ENCODE data around the gene IREB2. TPM values are rescaled to one million over a fixed set of nuclear protein-coding genes. Genes with fewer than 3 reads are reported as not detected.

IREB2 gene
- polyA plus RNA-seq, 1 of the 3 experiments (the other 2 are of a cell fraction) = 9.5 TPM

DNA sequence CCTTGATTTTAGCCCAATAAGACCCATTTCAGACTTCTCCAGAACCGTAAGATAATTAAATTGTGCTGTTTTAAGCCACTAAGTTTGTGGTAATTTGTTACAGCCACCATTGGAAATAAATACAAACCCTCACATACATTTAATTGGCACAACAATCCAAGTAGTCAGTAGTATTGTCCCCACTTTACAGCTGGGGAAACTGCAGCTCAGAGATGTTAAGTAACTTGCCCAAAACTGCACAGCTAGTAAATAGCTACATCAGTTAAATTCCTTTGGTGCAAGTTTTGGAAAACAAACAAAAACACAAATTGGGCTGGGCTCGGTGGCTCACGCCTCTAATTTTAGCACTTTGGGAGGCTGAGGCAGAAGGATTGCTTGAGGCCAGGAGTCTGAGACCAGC lies 13.3 kb upstream of the IREB2 start (continued):
- TF ChIP-seq, protein P1, sequence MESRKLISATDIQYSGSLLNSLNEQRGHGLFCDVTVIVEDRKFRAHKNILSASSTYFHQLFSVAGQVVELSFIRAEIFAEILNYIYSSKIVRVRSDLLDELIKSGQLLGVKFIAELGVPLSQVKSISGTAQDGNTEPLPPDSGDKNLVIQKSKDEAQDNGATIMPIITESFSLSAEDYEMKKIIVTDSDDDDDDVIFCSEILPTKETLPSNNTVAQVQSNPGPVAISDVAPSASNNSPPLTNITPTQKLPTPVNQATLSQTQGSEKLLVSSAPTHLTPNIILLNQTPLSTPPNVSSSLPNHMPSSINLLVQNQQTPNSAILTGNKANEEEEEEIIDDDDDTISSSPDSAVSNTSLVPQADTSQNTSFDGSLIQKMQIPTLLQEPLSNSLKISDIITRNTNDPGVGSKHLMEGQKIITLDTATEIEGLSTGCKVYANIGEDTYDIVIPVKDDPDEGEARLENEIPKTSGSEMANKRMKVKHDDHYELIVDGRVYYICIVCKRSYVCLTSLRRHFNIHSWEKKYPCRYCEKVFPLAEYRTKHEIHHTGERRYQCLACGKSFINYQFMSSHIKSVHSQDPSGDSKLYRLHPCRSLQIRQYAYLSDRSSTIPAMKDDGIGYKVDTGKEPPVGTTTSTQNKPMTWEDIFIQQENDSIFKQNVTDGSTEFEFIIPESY (IDR thresholded peaks at IDR 0.05; ENCODE audit: borderline replicate concordance, low read depth) = no peak
- TF ChIP-seq RXRA (IDR thresholded peaks at IDR 0.05; ENCODE audit: borderline replicate concordance, low read depth) (no peak), RAD21 (IDR thresholded peaks at IDR 0.05; ENCODE audit: low read length) (no peak), TAF1 (IDR thresholded peaks at IDR 0.05; ENCODE audit: borderline replicate concordance, low read depth, low read length) (no peak), RCOR1 (IDR thresholded peaks at IDR 0.05; ENCODE audit: low read length) (no peak), MEF2A (IDR thresholded peaks at IDR 0.05; ENCODE audit: borderline replicate concordance, low read depth) (no peak), FOXJ3 (CRISPR knock-in tag; IDR thresholded peaks at IDR 0.05) (no peak), EZH2phosphoT487 (IDR thresholded peaks at IDR 0.05; ENCODE audit: borderline replicate concordance, low read depth) (no peak), CHD2 (IDR thresholded peaks at IDR 0.05; ENCODE audit: low read length, partially characterized antibody) (no peak), EP300 (IDR thresholded peaks at IDR 0.05; ENCODE audit: borderline replicate concordance in 1 of 2, low read depth in 1 of 2, low read length in 1 of 2) (no peak), FOXM1 (IDR thresholded peaks at IDR 0.05; ENCODE audit: low read depth) (no peak)
- TF ChIP-seq, protein P2, sequence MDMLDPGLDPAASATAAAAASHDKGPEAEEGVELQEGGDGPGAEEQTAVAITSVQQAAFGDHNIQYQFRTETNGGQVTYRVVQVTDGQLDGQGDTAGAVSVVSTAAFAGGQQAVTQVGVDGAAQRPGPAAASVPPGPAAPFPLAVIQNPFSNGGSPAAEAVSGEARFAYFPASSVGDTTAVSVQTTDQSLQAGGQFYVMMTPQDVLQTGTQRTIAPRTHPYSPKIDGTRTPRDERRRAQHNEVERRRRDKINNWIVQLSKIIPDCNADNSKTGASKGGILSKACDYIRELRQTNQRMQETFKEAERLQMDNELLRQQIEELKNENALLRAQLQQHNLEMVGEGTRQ (IDR thresholded peaks at IDR 0.05; ENCODE audit: borderline replicate concordance, low read depth, low read length) = no peak
- TF ChIP-seq, protein P3, sequence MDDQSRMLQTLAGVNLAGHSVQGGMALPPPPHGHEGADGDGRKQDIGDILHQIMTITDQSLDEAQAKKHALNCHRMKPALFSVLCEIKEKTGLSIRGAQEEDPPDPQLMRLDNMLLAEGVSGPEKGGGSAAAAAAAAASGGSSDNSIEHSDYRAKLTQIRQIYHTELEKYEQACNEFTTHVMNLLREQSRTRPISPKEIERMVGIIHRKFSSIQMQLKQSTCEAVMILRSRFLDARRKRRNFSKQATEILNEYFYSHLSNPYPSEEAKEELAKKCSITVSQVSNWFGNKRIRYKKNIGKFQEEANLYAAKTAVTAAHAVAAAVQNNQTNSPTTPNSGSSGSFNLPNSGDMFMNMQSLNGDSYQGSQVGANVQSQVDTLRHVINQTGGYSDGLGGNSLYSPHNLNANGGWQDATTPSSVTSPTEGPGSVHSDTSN (IDR thresholded peaks at IDR 0.05) = no peak

DNA sequence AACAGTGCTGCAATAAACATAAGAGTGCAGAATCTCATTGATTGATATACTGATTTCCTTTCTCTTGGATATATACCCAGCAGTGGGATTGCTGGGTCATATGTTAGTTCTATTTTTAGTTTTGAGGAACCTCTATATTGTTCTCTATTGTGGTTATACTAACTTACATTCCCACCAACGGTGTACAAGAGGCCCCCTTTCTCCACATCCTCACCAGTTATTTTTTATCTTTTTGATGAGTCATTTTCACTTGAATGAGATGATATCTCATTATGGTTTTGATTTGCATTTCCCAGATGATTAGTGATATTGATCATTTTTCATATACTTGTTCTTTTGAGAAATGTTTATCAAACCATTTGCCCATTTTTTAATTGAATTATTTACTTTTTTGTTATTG lies 12.4 kb upstream of the IREB2 start:
- Histone ChIP-seq H3K9me2 (no peaks in the 10 kb centered on the region), H3K36me3 (replicated peaks in 1 of 2; ENCODE audit: control insufficient read depth in 1 of 2, insufficient read depth in 2 of 2, low read length in 1 of 2) (no peaks in the 10 kb centered on the region), H3K27ac (ENCODE audit: low read depth in 2 of 2, low read length in 1 of 2) (no peak overlapping the region), H3K27me3 (ENCODE audit: insufficient read depth) (no peaks in the 10 kb centered on the region; the same call in 1 of the 2 replicates), H3K79me2 (ENCODE audit: insufficient read depth) (no peaks in the 10 kb centered on the region), H3K4me1 (ENCODE audit: control insufficient read depth in 1 of 2, insufficient read depth in 2 of 2, low read depth in 1 of 2, low read length in 1 of 2) (peaks cover 0 to 9% of the 10 kb centered on the region in 2 experiments; a peak in 1 of 4 replicates), H3K9ac (no peak overlapping the region), H4K20me1 (ENCODE audit: insufficient read depth) (no peaks in the 10 kb centered on the region), H3K4me3 (ENCODE audit: low read depth in 2 of 2, low read length in 1 of 2) (no peak overlapping the region), H2AFZ (ENCODE audit: low read depth) (no peak overlapping the region), H3K4me2 (no peak overlapping the region), H3F3A (replicated peaks; ENCODE audit: insufficient read depth) (no peaks in the 10 kb centered on the region), H3K9me3 (no peaks in the 10 kb centered on the region)
- ChIA-PET CTCF (interaction anchor here (4.9 to 33.6 kb wide), 2 partner anchors 113 to 117 kb away, joined by 37 to 772 read pairs; partner anchors contain the start of gene SKIC8), POLR2A (no interaction called here)
- 26% methylated on average over 1 of the region's 1 CpG for WGBS (ENCODE audit: low lambda C conversion rate)
- DNase-seq = no peak
- TF ChIP-seq ELF1 (IDR thresholded peaks at IDR 0.05) = no peak
- TF ChIP-seq TCF12 (IDR thresholded peaks at IDR 0.05) = no peak
- TF ChIP-seq RFX5 (IDR thresholded peaks at IDR 0.05; ENCODE audit: low read length) = no peak
- TF ChIP-seq EZH2phosphoT487 (IDR thresholded peaks at IDR 0.05; ENCODE audit: borderline replicate concordance, low read depth) = no peak
- no peak for TF ChIP-seq RAD21 (IDR thresholded peaks at IDR 0.05; ENCODE audit: low read length)
- TF ChIP-seq, protein P4, sequence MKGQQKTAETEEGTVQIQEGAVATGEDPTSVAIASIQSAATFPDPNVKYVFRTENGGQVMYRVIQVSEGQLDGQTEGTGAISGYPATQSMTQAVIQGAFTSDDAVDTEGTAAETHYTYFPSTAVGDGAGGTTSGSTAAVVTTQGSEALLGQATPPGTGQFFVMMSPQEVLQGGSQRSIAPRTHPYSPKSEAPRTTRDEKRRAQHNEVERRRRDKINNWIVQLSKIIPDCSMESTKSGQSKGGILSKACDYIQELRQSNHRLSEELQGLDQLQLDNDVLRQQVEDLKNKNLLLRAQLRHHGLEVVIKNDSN (IDR thresholded peaks at IDR 0.05; ENCODE audit: borderline replicate concordance, low read depth) = no peak
- TF ChIP-seq, protein P5, sequence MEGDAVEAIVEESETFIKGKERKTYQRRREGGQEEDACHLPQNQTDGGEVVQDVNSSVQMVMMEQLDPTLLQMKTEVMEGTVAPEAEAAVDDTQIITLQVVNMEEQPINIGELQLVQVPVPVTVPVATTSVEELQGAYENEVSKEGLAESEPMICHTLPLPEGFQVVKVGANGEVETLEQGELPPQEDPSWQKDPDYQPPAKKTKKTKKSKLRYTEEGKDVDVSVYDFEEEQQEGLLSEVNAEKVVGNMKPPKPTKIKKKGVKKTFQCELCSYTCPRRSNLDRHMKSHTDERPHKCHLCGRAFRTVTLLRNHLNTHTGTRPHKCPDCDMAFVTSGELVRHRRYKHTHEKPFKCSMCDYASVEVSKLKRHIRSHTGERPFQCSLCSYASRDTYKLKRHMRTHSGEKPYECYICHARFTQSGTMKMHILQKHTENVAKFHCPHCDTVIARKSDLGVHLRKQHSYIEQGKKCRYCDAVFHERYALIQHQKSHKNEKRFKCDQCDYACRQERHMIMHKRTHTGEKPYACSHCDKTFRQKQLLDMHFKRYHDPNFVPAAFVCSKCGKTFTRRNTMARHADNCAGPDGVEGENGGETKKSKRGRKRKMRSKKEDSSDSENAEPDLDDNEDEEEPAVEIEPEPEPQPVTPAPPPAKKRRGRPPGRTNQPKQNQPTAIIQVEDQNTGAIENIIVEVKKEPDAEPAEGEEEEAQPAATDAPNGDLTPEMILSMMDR (IDR thresholded peaks at IDR 0.05) = no peak
- no peak for TF ChIP-seq NFIC (IDR thresholded peaks at IDR 0.05; ENCODE audit: borderline replicate concordance)
- TF ChIP-seq POLR2AphosphoS5 (IDR thresholded peaks at IDR 0.05; ENCODE audit: low read depth, low read length) = no peak
- no peak for TF ChIP-seq FOSL2 (IDR thresholded peaks at IDR 0.05; ENCODE audit: borderline replicate concordance, low read depth)
- no peak for TF ChIP-seq MEF2A (IDR thresholded peaks at IDR 0.05; ENCODE audit: borderline replicate concordance, low read depth)
- no peak for TF ChIP-seq TAF1 (IDR thresholded peaks at IDR 0.05; ENCODE audit: borderline replicate concordance, low read depth, low read length)
- TF ChIP-seq, protein P6, sequence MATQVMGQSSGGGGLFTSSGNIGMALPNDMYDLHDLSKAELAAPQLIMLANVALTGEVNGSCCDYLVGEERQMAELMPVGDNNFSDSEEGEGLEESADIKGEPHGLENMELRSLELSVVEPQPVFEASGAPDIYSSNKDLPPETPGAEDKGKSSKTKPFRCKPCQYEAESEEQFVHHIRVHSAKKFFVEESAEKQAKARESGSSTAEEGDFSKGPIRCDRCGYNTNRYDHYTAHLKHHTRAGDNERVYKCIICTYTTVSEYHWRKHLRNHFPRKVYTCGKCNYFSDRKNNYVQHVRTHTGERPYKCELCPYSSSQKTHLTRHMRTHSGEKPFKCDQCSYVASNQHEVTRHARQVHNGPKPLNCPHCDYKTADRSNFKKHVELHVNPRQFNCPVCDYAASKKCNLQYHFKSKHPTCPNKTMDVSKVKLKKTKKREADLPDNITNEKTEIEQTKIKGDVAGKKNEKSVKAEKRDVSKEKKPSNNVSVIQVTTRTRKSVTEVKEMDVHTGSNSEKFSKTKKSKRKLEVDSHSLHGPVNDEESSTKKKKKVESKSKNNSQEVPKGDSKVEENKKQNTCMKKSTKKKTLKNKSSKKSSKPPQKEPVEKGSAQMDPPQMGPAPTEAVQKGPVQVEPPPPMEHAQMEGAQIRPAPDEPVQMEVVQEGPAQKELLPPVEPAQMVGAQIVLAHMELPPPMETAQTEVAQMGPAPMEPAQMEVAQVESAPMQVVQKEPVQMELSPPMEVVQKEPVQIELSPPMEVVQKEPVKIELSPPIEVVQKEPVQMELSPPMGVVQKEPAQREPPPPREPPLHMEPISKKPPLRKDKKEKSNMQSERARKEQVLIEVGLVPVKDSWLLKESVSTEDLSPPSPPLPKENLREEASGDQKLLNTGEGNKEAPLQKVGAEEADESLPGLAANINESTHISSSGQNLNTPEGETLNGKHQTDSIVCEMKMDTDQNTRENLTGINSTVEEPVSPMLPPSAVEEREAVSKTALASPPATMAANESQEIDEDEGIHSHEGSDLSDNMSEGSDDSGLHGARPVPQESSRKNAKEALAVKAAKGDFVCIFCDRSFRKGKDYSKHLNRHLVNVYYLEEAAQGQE (IDR thresholded peaks at IDR 0.05; ENCODE audit: low read depth, low read length) = no peak

All from SK-N-SH (cell line).